ENCODE measurements around the gene ARHGAP10. TPM values are rescaled to one million over a fixed set of nuclear protein-coding genes. Genes with fewer than 3 reads are reported as not detected.

The ARHGAP10 gene
- total RNA-seq, 1 experiment from 2014 or later, result 25.0 TPM

DNA sequence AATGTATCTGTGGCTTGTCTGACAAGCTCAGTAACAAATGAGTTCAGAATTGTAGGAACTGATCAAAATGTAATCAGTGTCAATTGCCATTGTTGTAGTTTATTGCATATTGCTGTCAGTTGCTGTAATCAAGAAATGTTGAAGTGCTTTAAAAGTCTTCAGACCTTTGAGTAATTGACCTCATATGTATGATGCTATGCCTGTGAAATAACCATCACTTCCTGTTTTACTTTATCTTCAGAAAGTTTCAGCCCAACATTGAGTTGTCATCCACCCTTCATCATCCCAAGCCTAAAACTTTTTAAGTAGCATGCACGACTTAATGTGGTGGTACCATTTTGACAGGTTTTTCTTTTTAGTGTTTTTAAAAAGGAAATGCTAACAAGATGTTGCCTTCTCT, 212.4 kb downstream of the ARHGAP10 start:
- Histone ChIP-seq H3K4me3 (no peak overlapping the region), H3K27ac (no peak overlapping the region), H3K27me3 (no peaks in the 10 kb centered on the region), H3K36me3 (peaks cover 17% of the 10 kb centered on the region), H3K9me3 (replicated peaks) (no peaks in the 10 kb centered on the region), H3K4me1 (no peaks in the 10 kb centered on the region)
- no peak for DNase-seq

DNA sequence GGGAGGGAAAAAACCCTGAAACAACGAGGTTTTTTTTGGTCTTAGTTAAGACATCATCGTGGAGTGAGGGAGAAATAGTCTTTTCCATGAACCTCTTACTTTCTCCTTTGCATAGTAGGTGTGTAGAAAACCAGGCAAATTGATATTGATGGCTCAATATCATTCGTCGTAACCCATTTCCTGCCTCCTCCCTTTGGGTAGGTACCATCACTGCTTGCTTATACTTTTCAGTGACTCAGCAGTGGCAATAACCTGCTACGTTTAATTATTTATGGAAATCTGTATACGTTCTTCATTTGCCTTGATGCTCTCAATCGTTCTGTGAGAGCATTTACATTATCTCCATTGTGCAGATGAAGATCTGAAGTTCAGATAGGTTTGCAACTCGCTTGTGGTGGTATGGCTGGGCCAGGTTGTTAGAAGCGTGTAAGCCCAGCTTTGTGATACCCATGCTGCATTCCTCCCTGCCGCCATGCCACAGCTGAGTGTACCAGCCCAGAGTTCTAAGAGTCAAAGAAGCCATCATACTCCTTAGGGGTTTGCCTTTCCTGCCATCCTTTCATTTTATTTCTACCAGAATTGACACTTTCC, 212.9 kb downstream of the ARHGAP10 start:
- Histone ChIP-seq H3K27me3 (no peaks in the 10 kb centered on the region), H3K27ac (no peak overlapping the region), H3K36me3 (peaks cover 19% of the 10 kb centered on the region), H3K9me3 (replicated peaks) (no peaks in the 10 kb centered on the region), H3K4me1 (no peaks in the 10 kb centered on the region), H3K4me3 (no peak overlapping the region)
- DNase-seq, result no peak

- Histone ChIP-seq H3K4me3 (no peak overlapping the region), H3K4me1 (no peaks in the 10 kb centered on the region), H3K9me3 (replicated peaks) (no peaks in the 10 kb centered on the region), H3K27me3 (no peaks in the 10 kb centered on the region), H3K36me3 (peaks cover 25% of the 10 kb centered on the region), H3K27ac (no peak overlapping the region)
- no peak for DNase-seq
Measured at GRCh38 chr4:147948336-147948735, 216.4 kb downstream of the ARHGAP10 start.

DNA sequence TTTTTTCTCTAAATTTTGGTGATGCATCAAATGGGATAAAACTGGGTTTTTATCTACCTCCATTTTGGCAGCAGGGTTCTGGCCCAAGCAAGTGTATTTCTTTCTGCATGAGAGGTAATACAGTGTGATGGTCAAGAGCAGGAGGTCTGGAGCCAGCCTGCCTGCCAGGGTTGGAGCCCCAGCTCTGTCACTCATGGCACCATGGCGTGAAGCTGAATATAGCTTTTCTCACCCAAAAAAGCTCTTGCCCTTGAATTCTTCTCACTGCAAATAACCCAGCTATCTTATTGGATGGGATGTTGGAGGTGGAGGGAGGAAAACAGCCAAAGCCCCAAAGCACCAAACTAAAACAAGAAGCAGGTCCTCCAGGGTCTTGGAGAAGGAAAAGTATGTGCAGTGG, 218.4 kb downstream of the ARHGAP10 start:
- H3K27me3 ChIP-seq, result no peaks in the 10 kb centered on the region
- no peak for DNase-seq
- no peaks in the 10 kb centered on the region; the same call in 1 of the 2 replicates for H3K9me3 ChIP-seq (replicated peaks)

DNA sequence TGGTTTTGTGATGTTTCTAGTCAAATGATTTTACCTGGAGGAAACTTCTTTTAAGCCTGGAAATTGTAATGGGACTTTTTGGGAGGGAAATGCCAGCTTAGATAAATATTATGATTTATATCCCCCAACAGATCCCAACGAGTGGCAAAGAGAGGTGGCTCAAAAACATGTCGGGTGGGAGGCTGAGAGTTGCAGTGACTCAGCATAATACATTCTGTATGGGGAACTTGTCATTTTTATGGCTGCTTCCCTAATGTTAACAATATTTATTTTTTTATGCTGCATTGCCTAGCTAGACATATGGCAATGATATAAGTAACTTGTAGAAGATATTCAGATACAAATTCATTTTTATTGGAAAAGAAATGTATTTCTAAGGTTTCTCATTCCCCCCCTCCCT, 219.0 kb downstream of the ARHGAP10 start:
- Histone ChIP-seq H3K36me3 (peaks cover 27% of the 10 kb centered on the region), H3K27ac (no peak overlapping the region), H3K4me1 (no peaks in the 10 kb centered on the region), H3K4me3 (no peak overlapping the region), H3K9me3 (replicated peaks) (no peaks in the 10 kb centered on the region; the same call in 1 of the 2 replicates), H3K27me3 (no peaks in the 10 kb centered on the region)
- DNase-seq, result no peak

More for the DNA sequence above, 218.4 kb downstream of the ARHGAP10 start:
- peaks cover 27% of the 10 kb centered on the region for H3K36me3 ChIP-seq
- no peaks in the 10 kb centered on the region for H3K4me1 ChIP-seq
- no peak overlapping the region for H3K4me3 ChIP-seq
- no peak overlapping the region for H3K27ac ChIP-seq

- DNase-seq, result no peak
- H3K4me1 ChIP-seq, result no peaks in the 10 kb centered on the region
- no peak overlapping the region for H3K27ac ChIP-seq
- H3K4me3 ChIP-seq, result no peak overlapping the region
- no peaks in the 10 kb centered on the region; the same call in 1 of the 2 replicates for H3K9me3 ChIP-seq (replicated peaks)
- no peaks in the 10 kb centered on the region for H3K27me3 ChIP-seq
- H3K36me3 ChIP-seq, result peaks cover 12% of the 10 kb centered on the region
Measured at GRCh38 chr4:147954850-147955249, 223.0 kb downstream of the ARHGAP10 start.

GRCh38 chr4:147955827-147956558, 224.1 kb downstream of the ARHGAP10 start:
- no peak overlapping the region for H3K27ac ChIP-seq
- H3K4me1 ChIP-seq, result no peaks in the 10 kb centered on the region
- H3K36me3 ChIP-seq, result peaks cover 10% of the 10 kb centered on the region
- H3K4me3 ChIP-seq, result no peak overlapping the region
- no peaks in the 10 kb centered on the region; the same call in 1 of the 2 replicates for H3K9me3 ChIP-seq (replicated peaks)
- H3K27me3 ChIP-seq, result no peaks in the 10 kb centered on the region
- no peak for DNase-seq

GRCh38 chr4:147957446-147957845, 225.6 kb downstream of the ARHGAP10 start:
- Histone ChIP-seq H3K4me3 (no peak overlapping the region), H3K27me3 (no peaks in the 10 kb centered on the region), H3K36me3 (peaks cover 5% of the 10 kb centered on the region; the same call in 1 of the 2 replicates), H3K9me3 (replicated peaks) (no peaks in the 10 kb centered on the region; the same call in 1 of the 2 replicates), H3K4me1 (no peaks in the 10 kb centered on the region), H3K27ac (no peak overlapping the region)
- DNase-seq, result no peak

- H3K27me3 ChIP-seq, result no peaks in the 10 kb centered on the region
- no peak overlapping the region for H3K27ac ChIP-seq
- H3K4me3 ChIP-seq, result no peak overlapping the region
- H3K9me3 ChIP-seq (replicated peaks), result no peaks in the 10 kb centered on the region; the same call in 1 of the 2 replicates
- H3K36me3 ChIP-seq, result peaks cover 5% of the 10 kb centered on the region; the same call in 1 of the 2 replicates
- DNase-seq, result no peak
- no peaks in the 10 kb centered on the region for H3K4me1 ChIP-seq
Measured at GRCh38 chr4:147958057-147958456, 226.2 kb downstream of the ARHGAP10 start.

DNA sequence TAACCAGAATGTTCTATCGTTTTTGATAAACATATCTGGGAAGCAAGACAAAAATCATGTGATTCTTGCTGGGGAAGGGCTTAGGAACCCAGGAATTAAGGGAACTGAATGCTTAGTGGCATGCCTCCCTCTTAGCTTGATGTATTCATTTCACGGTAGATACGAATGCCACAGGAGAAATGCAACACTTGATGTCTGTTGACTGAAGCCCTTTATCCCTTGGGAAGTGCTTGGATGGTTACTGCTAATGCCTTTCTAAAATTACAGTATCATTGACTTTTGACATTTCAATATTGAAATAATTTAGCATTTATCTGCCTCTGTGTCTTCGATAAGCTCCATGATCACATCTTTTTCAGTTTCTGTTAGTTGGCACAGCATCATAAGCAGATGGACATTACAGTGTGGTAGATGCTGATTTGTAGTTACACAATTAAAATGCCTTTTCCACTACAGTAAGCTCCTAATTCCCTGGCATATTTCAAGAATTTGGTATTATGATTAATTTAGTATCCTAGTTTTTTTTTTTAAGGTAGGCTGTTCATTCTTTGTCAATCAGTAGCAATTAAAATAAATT, 226.7 kb downstream of the ARHGAP10 start:
- Histone ChIP-seq H3K36me3 (peaks cover 5% of the 10 kb centered on the region; the same call in 1 of the 2 replicates), H3K4me1 (no peaks in the 10 kb centered on the region), H3K27ac (no peak overlapping the region), H3K4me3 (no peak overlapping the region), H3K9me3 (replicated peaks) (no peaks in the 10 kb centered on the region; the same call in 1 of the 2 replicates), H3K27me3 (no peaks in the 10 kb centered on the region)
- DNase-seq, result no peak

DNA sequence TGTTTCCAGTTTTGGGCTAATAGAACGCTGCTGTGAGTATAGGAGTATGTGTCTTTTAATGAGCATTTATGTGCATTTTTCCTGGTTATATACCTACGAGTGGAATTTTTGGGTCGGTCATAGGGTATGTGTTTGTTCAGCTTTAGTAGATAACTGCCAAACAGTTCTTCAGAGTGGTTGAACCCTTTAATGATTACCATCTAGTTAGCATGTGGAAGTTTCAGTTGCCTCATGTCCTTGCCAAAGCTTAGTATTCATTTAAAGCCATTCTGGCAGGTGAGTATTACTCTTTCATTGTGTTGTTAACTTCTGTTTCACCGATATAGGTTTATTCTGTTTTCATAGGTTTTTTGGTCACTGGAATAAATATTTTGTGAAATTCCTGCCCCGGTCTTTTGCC, 229.1 kb downstream of the ARHGAP10 start:
- no peaks in the 10 kb centered on the region for H3K4me1 ChIP-seq
- no peaks in the 10 kb centered on the region for H3K9me3 ChIP-seq (replicated peaks)
- H3K36me3 ChIP-seq, result peaks cover 3% of the 10 kb centered on the region; the same call in 1 of the 2 replicates
- H3K4me3 ChIP-seq, result no peak overlapping the region
- no peaks in the 10 kb centered on the region for H3K27me3 ChIP-seq
- H3K27ac ChIP-seq, result no peak overlapping the region
- no peak for DNase-seq

DNA sequence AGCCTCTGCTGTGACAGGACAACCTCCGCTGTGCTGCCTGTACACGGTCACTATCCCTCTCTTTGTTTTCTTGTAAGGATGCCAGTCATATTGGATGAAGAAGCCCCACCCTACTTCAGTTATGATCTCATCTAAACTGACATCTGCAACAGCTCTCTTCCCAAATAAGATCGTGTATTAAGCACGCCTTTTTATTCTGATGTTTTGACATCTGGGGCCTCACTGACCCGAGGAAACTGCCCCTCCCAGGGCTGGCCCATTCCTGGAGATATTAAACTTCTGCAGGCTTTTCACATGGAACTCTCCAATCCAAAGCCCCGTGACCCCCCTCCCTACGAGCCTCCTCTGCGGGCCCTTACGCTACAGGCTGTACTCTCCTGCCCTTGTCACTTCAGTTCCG, 232.0 kb downstream of the ARHGAP10 start:
- Histone ChIP-seq H3K4me3 (no peak overlapping the region), H3K36me3 (peaks cover 10% of the 10 kb centered on the region), H3K4me1 (no peaks in the 10 kb centered on the region), H3K9me3 (replicated peaks) (no peaks in the 10 kb centered on the region), H3K27me3 (no peaks in the 10 kb centered on the region), H3K27ac (no peak overlapping the region)
- no peak for DNase-seq

DNA sequence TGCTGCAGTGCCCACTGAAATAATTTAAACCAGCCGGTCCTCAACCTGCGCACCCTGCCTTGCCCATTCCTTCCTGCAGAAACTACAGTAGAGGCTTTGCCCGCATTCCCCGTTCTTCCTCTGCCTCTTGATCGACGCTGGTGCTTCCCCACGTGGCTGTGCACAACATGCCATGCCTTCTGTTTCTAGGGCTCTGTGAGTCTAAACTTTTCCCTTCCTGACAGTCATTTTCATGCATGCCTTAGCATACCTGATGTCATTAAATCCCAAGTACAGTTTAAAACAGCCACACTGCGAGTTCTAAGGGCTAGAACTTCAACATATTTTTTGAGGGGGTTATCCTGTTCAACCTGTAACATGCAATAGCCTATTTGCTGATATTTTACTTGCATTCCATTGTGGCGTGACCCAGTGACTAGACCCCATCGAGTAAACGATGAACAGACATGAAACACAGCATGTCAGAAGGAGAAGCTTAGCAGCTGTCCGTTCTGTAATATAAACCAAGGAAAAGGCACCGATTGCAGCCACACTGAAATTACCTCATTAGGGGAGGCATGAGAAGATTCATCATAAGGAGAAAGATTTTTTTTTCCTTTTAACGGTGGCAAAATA, 232.5 kb downstream of the ARHGAP10 start:
- peaks cover 10% of the 10 kb centered on the region for H3K36me3 ChIP-seq
- no peaks in the 10 kb centered on the region for H3K4me1 ChIP-seq
- H3K27me3 ChIP-seq, result no peaks in the 10 kb centered on the region
- no peak overlapping the region for H3K4me3 ChIP-seq
- H3K9me3 ChIP-seq (replicated peaks), result no peaks in the 10 kb centered on the region
- no peak overlapping the region for H3K27ac ChIP-seq
- peak in 1 of 2 experiments; percentile 10 for DNase-seq

- Histone ChIP-seq H3K4me3 (no peak overlapping the region), H3K4me1 (no peaks in the 10 kb centered on the region), H3K36me3 (peaks cover 10% of the 10 kb centered on the region), H3K27me3 (no peaks in the 10 kb centered on the region), H3K27ac (no peak overlapping the region), H3K9me3 (replicated peaks) (no peaks in the 10 kb centered on the region)
- DNase-seq, result no peak
Measured at GRCh38 chr4:147965056-147965455, 233.2 kb downstream of the ARHGAP10 start.

DNA sequence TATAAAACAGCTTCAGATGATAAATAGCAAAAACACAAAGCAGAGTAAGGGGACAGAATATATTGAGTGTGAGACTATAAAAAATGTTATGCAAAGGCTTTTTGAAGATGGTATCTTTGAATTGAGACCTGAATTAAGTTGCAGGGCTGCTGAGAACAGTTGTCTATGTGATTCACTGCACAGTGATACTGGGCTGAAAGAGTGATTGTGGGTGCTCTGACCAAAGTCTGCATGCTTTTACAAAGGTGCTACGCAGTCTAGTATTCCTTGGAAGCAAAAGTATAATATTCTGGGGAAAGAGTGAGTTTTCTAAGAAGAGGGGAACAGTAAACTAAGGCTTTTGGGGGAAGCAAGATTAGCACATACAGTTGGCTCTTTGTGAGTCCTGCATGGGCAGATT, 234.0 kb downstream of the ARHGAP10 start:
- no peak overlapping the region for H3K4me3 ChIP-seq
- H3K36me3 ChIP-seq, result peaks cover 10% of the 10 kb centered on the region
- no peak overlapping the region for H3K27ac ChIP-seq
- DNase-seq, result no peak
- no peaks in the 10 kb centered on the region for H3K9me3 ChIP-seq (replicated peaks)
- no peaks in the 10 kb centered on the region for H3K27me3 ChIP-seq
- H3K4me1 ChIP-seq, result no peaks in the 10 kb centered on the region
